ENCODE data around the gene KIAA1671.
"Not testable (repeated sequence)": the region's sequence is repeated elsewhere in the genome, so short reads cannot be mapped to it uniquely, and the experiment has no call there.

The KIAA1671 gene

GRCh38 chr22:25235547-25236290, 283.2 kb downstream of the KIAA1671 start:
- no peak overlapping the region for H3K4me3 ChIP-seq (ENCODE audit: low read depth, low read length)
- in situ Hi-C loops (cut with HindIII; ENCODE audit: low sequenced_read_pairs), result no loop called here
- DNase-seq (ENCODE audit: low read depth, low spot score), result peak; percentile 67
- peak; percentile 68 for TF ChIP-seq CTCF (IDR thresholded peaks at IDR 0.05; ENCODE audit: low read depth, low read length)

GRCh38 chr22:25236417-25236816, 283.9 kb downstream of the KIAA1671 start:
- no peak overlapping the region for H3K4me3 ChIP-seq (ENCODE audit: low read depth, low read length)
- in situ Hi-C loops (cut with HindIII; ENCODE audit: low sequenced_read_pairs), result no loop called here
- no peak for TF ChIP-seq CTCF (IDR thresholded peaks at IDR 0.05; ENCODE audit: low read depth, low read length)
- DNase-seq (ENCODE audit: low read depth, low spot score), result no peak

- H3K4me3 ChIP-seq (ENCODE audit: low read depth, low read length), result no peak overlapping the region
- in situ Hi-C loops (cut with HindIII; ENCODE audit: low sequenced_read_pairs), result no loop called here
- no peak for DNase-seq (ENCODE audit: low read depth, low spot score)
- TF ChIP-seq CTCF (IDR thresholded peaks at IDR 0.05; ENCODE audit: low read depth, low read length), result no peak
Observed at GRCh38 chr22:25237503-25237902, 285.0 kb downstream of the KIAA1671 start.

GRCh38 chr22:25238058-25238457, 285.5 kb downstream of the KIAA1671 start:
- H3K4me3 ChIP-seq (ENCODE audit: low read depth, low read length); in situ Hi-C loops (cut with HindIII; ENCODE audit: low sequenced_read_pairs); DNase-seq (ENCODE audit: low read depth, low spot score): not testable (repeated sequence)

All from astrocyte of the spinal cord (primary cell).